H54 (cell line): Measurements from ENCODE around the gene FOXQ1.
"Not testable (repeated sequence)": the region's sequence is repeated elsewhere in the genome, so short reads cannot be mapped to it uniquely, and the experiment has no call there.

Source experiments
- DNase-seq: peaks from one replicate; pipeline ENCODE4 v3.0.0; 2011; ENCODE audit warnings: low spot score, mixed read lengths; ENCODE audit not compliant: insufficient read length
- FAIRE-seq: peaks from 3 replicates; lab custom pipeline; 2011; peaks lifted over from hg19 to GRCh38; lab: Jason Lieb, UNC
- POLR2A ChIP-seq: IDR thresholded peaks from 2 replicates; pipeline ENCODE4 v1.6.1; 2011; ENCODE audit warnings: low read depth, mild to moderate bottlenecking, low read length

FOXQ1 gene

GRCh38 chr6:1306133-1306532, 5.8 kb upstream of the FOXQ1 start:
- DNase-seq = no peak
- FAIRE-seq = no peak
- no peak for TF ChIP-seq POLR2A

- no peak for TF ChIP-seq POLR2A
- FAIRE-seq = no peak
Observed at GRCh38 chr6:1309366-1309765, 2.5 kb upstream of the FOXQ1 start.

DNA sequence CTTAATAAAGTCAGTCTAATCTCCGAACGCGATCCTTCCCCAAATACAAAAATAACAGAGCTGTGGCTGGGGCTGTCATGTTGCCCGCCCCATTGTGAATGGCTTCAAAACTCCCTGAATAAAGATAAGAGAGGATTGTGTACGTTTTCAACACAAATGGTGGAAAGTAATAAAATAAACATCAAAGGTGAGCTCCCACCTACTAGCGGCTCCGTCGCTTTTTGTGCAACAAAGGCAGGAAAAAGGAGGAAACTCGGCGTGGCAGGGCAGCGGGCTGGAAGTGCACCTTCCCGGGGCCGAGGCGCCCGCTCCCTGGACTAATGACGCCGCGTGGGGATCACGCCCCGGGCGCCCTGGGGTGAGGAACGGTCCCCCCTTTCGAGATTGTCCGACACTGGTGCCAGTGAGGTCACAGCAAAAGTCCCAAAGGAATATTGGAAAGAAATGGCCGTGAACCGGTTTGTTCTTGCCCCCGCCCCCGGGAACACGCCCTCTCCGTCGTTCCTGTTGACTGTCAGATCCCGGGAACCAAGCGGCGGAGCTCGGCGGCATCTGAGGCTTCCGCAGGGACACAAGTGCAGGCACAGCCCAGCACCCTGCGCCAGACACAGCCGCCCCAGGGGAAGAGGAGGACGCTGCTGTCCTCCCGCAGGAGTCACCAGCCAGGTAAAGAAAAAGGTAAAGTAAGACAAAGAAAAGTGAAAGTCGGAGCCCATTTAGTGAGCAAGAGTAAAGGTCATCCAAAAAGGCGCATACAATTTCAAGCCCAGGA, 1.1 kb upstream of the FOXQ1 start:
- DNase-seq (no peak), FAIRE-seq (no peak)
- no peak for TF ChIP-seq POLR2A

More at GRCh38 chr6:1309366-1309765, 2.5 kb upstream of the FOXQ1 start:
- no peak for DNase-seq

- DNase-seq (no peak), FAIRE-seq (no peak)
- no peak for TF ChIP-seq POLR2A
Observed at GRCh38 chr6:1312203-1312472, 240 bp downstream of the FOXQ1 start.

DNA sequence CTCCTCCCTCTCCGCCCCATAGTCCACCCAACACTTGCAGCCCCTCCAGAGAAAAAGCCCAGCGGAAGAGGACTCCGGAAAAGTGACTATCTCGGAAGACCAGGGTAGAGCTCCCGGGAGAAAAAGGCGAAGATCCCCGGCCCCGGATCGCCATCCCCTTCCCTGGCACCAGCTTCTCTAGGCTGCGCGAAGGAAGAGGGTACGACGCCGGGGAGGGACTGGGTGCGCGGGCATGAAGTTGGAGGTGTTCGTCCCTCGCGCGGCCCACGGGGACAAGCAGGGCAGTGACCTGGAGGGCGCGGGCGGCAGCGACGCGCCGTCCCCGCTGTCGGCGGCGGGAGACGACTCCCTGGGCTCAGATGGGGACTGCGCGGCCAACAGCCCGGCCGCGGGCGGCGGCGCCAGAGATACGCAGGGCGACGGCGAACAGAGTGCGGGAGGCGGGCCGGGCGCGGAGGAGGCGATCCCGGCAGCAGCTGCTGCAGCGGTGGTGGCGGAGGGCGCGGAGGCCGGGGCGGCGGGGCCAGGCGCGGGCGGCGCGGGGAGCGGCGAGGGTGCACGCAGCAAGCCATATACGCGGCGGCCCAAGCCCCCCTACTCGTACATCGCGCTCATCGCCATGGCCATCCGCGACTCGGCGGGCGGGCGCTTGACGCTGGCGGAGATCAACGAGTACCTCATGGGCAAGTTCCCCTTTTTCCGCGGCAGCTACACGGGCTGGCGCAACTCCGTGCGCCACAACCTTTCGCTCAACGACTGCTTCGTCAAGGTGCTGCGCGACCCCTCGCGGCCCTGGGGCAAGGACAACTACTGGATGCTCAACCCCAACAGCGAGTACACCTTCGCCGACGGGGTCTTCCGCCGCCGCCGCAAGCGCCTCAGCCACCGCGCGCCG, 822 bp downstream of the FOXQ1 start:
- no peak for TF ChIP-seq POLR2A
- DNase-seq = no peak
- no peak for FAIRE-seq

DNA sequence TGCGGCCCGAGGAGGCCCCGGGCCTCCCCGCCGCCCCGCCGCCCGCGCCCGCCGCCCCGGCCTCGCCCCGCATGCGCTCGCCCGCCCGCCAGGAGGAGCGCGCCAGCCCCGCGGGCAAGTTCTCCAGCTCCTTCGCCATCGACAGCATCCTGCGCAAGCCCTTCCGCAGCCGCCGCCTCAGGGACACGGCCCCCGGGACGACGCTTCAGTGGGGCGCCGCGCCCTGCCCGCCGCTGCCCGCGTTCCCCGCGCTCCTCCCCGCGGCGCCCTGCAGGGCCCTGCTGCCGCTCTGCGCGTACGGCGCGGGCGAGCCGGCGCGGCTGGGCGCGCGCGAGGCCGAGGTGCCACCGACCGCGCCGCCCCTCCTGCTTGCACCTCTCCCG, 1.5 kb downstream of the FOXQ1 start:
- no peak for TF ChIP-seq POLR2A
- no peak for DNase-seq
- no peak for FAIRE-seq

- DNase-seq (no peak), FAIRE-seq (no peak)
Observed at GRCh38 chr6:1313767-1314503, 2.0 kb downstream of the FOXQ1 start.

GRCh38 chr6:1314617-1315016, 2.7 kb downstream of the FOXQ1 start:
- TF ChIP-seq POLR2A = no peak
- DNase-seq = no peak
- FAIRE-seq = no peak

More at GRCh38 chr6:1313767-1314503, 2.0 kb downstream of the FOXQ1 start:
- TF ChIP-seq POLR2A = no peak

- TF ChIP-seq POLR2A = no peak
- DNase-seq = no peak
- no peak for FAIRE-seq
Observed at GRCh38 chr6:1315201-1315559, 3.3 kb downstream of the FOXQ1 start.

DNA sequence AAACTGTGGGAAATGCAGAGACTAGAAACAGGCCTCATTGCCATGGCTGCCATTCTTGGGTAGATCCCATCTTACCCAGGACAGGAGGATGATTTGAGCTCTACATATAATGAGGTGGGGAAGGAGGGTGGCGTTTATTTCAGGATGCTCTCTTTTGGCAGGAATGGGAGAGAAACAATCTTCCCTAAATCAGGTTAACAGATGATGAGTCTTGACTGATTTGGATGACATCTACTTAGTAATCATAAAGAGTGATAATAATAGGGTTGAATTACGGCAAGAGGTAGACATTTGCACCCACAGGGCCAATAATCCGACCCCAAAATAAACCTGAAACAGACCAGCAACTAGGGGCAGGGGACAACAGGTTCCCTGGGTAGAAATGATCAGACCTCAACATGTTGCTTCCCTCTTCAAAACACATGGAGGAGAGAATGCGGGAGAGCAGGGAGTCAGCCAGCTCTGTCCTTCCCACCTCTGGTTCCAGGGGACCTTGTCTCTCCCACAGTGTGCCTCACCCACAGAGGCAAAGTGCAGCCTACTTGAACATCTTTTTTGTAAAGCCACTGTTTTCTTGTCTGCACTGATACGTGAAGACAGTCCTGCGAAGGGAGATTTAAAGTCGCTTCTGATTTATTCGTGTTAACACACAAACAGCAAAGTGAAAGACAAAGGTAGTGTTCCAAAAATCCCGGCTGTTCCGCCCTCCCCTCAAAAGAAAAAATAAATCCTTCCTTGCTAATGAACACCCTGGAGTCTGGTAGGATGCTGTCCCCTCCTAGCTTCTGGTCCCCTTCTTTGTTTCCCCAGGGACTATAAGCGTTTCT, 3.9 kb downstream of the FOXQ1 start:
- DNase-seq = no peak
- no peak for TF ChIP-seq POLR2A
- FAIRE-seq = no peak

DNA sequence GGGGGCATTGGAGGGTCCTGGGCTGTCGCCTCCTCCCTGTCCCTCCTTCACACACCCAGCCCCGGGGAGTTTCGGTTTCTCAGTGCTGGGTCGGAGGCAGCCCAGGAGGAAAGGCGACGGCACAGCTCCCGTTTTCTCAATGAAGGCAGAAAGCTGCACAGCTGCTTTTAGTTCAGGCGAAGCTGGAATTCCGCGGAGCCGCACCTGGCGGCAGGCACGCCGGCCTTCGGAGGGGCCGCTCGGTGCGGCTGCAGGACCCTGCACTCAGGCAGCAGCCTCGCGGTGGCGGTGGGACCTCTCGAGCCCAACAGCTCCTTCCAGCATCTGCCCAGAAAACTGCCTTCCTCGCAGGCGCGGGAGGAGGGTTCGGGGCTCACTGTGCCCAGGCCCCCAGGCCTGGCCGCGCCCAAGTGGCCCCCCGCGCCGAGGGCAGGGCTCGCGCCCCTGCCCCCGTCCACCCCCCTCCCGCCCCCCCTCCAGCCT, 4.6 kb downstream of the FOXQ1 start:
- FAIRE-seq (no peak), DNase-seq (no peak)

GRCh38 chr6:1317302-1317815, 5.5 kb downstream of the FOXQ1 start:
- no peak for DNase-seq
- no peak for TF ChIP-seq POLR2A
- no peak for FAIRE-seq

More for the DNA sequence above, 4.6 kb downstream of the FOXQ1 start:
- no peak for TF ChIP-seq POLR2A

DNA sequence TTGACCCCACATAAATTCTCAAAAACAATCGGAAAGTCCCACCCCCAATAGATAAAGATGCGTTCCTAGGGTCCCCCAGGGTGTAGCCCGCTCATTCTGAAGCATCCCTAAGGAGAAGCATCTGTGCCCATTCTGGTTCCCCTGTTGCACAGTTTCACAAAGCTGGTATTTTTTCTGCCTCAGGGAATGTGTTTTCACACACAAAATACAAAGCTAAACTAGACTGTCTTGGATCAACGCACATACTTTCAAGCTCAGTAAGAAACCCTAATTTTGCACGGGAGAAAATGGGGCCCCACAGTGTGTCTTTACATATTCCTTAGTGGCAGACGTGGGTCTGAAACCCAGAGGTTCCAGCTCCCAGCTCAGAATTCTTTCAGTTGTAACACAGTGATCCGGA, 6.1 kb downstream of the FOXQ1 start:
- FAIRE-seq (no peak), DNase-seq (no peak)
- TF ChIP-seq POLR2A = no peak

- not testable (repeated sequence) for DNase-seq, FAIRE-seq
Observed at GRCh38 chr6:1318584-1318983, 6.7 kb downstream of the FOXQ1 start.
